Stimulated activated CD4-positive, alpha-beta T cell treated with anti-CD3 and anti-CD28 coated beads, Interleukin-12 subunit alpha, Interleukin-12 subunit beta, amount 100 ng/mL, for 24 hours (primary cell): Measurements from ENCODE around the gene RSRP1.
"Not testable (repeated sequence)": the region's sequence is repeated elsewhere in the genome, so short reads cannot be mapped to it uniquely, and the experiment has no call there.

Experiments
- DNase-seq, 2 experiments: peaks; one replicate each; pipeline ENCODE4 v3.0.0-alpha.2; 2020; ENCODE audit warnings: low read depth in 2 of 2

Gene RSRP1

DNA sequence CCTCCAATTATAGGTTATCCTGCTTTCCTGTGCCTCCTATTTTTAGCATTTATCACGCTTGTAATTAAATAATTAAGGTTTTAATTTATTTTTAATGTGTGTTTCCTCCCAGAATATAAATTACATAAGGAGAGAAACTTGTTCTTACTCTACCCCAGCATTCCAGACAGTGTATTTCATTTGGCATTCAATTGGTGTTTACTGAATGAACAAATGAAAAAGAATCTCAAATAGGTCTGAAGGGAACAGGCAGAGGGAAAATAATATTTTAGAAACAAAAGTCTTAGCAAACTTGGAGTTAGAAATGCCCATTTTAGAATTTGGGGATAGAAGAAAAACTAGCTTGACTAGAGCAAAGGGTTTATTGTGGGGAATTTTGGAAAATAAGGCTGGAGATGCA lies 9.9 kb upstream of the RSRP1 start:
- no peak for DNase-seq

DNA sequence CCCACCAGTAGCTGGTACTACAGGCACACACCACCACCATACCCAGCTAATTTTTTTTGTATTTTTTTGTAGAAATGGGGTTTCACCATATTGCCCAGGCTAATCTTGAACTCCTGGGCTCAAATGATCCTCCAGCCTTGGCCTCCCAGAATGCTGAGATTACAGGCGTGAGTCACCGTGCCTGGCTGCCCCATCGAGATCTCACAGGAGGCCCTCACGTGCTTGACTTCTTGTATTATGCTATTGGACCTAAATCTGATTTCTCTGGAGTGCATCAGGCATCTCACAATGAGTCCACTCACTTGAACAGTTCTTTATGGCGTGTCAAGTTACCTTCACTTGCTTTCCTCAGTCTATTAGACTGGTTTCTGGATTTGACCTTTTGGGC lies 9.3 kb upstream of the RSRP1 start:
- no peak for DNase-seq

DNA sequence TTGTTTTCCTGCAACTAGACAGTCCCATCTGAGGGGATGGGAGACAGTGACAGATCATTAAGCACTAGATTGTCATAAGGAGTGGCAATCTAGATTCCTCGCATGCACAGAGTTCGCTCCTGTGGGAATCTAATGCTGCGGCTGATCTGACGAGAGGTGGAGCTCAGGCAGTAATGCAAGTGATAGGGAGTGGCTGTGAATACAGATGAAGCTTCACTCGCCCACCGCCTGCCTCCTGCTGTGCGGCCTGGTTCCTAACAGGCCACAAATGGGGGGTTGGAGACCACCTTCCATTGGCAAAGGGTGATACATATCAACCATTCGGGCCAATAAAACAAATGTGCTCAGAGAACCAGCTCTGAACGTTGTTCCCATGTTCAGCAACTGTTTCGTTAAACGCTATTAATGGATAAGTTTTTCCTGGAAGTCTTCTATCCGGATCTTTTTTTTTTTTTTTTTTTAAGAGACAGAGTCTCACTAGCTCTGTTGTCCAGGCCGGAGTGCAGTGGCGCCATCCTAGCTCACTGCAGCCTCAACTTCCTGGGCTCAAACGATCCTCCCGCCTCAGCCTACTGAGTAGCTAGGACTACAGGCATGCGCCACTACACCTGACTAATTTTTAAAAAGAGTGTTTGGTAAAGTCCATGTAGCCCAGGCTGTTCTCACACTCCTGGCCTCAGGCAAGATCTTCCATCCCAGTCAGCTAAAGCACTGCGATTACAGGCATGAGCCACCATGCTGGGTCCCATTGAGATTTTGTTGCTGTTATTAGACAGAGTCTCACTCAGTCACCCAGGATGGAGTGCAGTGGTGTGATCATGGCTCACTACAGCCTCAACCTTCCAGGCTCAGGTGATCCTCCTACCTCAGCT lies 8.7 kb upstream of the RSRP1 start:
- DNase-seq = no peak

DNA sequence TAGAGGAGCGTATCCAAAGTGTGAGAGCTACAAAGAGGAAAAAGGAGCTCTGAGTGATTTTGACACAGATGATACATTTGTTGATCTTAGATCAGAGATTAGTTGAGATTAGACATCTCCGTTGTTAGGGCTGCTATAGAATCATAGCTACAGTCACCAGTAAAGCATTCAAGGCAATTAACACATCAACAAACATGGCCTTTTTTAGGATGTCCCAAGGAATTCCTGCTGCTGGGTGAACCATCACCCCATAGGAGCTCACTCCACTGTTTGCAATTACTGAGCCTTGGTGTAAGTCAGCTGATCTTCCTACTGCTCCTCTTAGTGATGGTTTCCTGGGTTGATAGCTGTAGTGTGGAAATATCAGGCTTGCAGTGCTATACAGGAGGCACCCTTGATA lies 6.7 kb upstream of the RSRP1 start:
- no peak for DNase-seq

DNA sequence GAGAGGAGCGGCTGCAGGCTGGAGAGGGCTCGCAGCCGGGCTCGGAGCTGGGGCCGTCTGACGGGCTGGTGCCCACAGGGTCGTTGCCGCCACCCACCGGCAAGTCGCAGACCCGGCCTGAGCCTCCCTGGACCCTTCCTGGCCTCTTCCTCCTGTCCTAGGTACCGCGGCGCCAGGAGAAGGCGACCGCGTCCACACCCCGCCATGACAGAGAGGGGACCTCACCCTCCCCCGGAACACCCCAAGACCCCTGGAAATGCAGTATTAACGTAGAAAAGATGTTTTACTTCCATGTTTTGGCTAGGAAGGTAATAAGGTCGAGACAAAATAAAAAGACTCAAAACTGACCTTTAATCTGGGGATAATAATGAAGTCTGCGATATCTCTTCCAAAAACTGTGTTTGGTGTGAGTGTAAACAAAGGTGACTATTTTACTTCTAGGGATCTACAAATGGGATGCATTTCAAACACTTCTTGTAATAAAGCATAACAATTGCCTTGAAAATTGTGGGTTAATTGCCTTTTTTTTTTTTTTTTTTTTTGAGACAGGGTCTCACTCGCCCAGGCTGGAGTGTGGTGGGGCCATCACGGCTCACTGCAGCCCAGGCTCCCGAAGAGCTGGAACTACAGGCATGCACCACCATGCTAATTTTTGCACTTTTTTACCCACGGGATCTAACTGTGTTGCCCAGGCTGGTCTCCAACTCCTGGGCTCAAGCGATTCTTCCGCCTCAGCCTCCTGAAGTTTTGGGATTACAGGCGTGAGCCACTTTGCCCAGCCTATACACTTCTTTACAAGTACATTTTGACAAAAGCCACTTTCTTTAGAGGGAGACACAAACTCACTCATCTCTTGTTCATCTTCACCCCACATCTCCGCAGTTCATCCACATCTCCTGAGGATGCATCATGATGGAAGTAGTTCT lies 838 bp upstream of the RSRP1 start:
- no peak for DNase-seq

DNA sequence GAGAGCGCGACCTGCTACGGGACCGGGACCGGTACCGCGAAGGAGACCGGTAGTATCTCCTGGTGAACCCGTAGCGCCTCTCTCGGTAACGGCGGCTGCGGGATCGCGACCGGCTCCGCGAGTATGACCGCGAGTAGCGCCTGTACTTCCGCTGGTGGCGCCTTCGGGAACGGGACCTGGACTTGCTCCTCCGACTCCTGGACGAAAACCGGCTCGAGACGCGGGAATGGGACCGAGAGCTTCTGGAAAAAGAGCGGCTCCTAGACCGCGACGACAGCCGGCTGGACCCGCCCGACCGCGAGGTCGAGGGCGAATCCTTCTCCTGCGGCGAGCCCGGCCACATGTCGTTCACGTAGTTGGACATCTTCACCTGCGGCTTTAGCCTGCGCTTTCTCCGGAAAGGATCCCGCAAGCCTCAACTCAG lies 642 bp downstream of the RSRP1 start:
- peak in 1 of 2 experiments; percentile 24 for DNase-seq

DNA sequence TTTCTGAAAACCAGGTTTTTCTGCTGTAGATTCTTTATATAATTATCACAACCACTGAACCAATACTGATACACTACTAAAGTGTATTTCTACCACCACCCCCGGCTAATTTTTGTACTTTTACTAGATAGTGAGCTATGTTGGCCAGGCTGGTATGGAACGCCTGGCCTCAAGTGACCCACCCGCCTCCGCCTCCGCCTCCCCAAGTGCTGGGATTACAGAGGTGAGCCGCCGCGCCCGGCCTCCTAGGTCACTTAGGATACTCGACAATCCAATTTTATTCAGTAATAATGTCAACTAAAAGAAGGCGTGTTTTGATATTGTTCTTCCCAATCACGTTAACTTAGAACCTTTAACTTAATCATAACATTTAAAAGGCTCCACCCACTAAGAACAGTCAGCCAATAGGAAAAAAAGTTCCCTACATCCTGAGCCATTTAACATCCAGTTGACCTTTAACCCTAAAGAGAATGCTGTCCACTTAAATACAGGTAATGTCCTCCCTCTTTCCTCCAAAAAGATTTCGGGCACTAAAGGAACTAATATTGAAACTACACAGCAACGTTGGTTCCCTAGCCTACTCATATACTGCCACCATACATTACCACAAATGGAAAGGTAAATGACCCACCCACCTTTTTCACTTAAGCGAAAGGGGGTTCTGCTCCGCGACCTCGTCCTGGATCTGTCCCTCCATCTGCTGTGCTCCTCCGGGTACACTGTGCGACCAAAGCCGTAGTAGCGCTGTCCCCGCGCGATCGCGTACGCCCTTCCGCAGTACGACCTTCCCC lies 1.2 kb downstream of the RSRP1 start:
- no peak for DNase-seq

DNA sequence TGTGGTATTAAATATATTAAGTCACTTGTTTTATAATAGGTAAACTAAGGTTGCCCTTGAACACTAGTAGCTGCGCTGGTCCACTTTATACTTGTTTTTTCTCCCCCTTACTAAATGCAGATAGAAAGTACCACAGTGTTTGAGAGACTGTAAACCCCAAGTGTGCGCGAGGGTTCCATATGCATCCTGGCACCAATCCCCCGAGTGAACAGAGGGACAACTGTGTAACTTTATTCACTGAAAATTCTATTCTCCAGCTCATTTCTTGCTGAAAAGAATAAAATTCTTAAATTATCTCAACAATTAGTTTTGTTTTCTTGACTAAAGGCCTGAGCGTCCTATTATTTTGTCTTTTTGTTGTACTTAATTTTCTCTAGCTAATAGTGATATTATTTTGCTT lies 1.9 kb downstream of the RSRP1 start:
- no peak for DNase-seq

DNA sequence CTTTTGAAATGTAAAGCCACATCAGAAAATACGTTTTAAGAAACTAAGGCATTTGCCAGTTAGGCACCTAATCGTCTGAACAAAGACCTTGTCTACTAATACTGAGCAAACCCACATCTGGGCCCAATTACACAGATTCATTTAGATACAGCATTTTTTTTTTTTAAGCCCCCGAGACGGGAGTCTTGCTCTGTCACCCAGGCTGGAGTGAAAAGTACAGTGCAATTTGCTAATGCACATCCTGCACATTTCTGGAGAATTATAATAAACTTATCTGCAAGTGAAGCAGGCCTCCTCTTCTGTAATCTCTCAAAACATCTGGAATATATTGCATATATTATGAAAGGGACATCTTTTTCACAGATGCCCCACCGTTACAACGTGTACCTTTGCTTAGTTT lies 3.3 kb downstream of the RSRP1 start:
- DNase-seq = no peak

DNA sequence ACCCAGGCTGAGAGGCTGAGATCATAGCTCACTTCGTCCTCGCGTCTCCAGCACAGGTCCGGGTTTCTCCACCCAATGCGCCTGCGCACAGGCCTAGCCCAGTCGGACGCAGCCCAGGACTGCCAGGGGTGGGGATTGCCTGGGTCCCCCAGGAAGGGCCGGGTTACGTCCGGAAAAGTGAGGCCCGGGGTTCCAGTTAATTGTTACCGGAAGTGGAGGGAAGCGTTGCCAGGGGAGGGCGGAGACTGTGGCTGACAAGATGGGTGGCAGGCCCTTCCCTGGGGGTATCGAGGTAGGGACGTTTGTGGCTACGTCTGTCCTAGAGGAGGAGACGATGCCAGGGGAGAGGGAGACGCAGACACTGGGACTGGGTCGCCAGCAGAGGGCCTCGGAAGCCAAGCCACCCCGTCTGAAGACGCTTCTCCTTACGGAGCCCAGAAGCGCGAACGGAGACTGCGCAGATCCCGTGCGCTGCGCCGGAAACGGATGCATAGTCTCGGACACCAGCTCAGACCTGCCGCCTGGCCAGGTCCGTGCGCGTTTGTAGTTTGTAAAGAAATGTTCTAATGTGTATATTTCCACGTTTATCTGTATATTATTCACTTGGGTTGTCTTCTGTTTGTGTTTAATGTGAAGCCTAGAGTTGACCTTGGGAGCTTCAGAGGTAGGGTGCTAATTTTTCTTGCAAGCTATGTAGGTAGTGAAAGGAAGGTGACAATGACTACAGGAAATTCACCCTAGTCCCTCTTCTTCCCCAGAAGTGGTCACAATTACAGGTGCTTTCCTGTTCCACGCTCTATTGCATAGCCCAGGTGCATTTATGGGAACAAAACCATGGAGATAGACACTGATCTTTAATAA lies 7.3 kb downstream of the RSRP1 start:
- peak; percentile 83 to 93 for DNase-seq

DNA sequence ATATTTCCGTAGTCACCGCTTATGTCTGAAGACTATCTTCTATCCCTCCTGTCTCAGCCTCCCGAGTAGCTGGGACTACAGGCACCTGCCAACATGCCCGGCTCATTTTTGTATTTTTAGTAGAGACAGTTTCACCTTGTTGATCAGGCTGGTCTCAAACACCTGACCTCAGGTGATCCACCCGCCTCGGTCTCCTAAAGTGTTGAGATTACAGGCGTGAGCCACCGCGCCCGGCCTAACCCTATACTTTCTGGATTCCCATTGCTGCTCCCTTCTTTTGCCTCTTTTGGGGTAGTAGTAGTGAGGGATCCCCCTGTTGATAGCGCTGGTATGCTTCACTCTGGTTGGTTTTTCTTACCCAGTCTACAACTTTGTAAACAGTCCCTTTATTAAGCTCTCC lies 9.2 kb downstream of the RSRP1 start:
- DNase-seq = no peak

DNA sequence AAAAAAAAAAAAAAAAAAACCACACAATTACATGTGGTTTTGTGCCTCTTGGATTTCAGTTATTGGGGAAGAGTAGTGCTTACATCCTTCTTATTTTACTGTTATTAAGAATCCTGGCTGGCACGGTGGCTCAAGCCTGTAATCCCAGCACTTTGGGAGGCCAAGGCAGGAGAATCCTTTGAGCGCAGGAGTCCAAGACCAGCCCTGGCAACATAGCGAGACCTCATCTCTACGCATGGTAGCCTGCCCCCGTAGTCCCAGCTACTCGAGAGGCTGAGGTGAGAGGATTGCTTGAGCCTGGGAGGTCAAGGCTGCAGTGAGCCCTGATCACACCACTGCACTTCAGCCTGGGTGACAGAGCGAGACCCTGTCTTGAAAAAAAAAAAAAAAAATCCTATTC lies 11.0 kb downstream of the RSRP1 start:
- DNase-seq = not testable (repeated sequence)

DNA sequence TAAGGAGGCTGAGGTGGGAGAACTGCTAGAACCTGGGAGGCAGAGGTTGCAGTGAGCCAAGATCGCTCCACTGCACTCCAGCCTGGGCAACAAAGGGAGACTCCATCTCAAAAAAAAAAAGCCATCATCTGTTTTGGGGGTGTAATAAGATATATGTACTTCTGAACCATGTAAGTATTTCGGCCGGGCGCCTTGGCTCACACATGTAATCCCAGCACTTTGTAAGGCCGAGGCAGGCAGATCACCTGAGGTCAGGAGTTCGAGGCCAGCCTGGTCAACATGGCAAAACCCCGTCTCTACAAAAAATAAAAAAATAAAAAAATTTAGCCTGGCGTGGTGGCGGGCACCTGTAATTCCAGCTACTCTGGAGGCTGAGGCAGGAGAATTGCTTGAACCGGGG lies 11.8 kb downstream of the RSRP1 start:
- DNase-seq = not testable (repeated sequence)

DNA sequence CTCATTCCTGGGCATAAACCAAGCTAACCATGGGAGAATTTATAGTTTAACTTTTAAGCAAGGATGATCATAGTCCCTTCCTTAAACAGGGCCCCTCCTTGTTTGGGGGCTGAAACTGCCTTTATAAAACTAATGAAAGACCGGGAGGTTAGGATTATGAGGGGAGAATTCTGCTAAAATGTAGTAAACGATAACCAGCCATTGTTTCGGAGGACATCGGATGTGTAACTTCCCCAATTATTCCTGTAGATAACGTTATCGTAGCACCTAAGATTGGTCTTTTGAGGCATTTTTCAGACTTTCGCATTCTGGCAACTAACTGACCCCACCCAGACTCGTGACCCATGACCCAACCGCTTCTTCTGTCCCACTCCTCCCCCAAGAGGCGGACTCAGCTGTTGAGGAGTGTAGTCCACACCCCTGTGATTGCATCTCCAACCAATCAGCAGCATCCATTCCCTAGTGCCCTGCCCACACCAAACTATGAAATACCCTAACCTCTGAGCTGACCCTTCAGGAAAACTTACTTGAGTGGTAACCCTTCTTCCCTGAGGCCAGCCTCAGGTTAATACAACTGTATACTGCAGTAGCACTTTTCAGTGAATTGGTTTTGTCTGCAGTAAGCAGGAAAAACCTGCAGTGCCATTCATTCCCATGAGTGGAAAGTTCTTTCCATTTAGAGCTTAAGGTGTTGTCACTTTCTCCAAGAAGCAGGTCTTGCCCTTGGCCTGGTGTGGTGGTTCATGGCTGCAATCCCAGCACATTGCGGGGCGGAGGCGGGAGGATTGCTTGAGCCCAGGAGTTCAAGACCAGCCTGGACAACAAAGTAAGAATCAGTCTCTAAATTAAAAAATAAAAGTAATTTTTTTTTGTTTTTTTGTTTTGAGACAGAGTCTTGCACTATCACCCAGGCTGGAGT lies 14.1 kb downstream of the RSRP1 start:
- peak; percentile 21 to 48 for DNase-seq

DNA sequence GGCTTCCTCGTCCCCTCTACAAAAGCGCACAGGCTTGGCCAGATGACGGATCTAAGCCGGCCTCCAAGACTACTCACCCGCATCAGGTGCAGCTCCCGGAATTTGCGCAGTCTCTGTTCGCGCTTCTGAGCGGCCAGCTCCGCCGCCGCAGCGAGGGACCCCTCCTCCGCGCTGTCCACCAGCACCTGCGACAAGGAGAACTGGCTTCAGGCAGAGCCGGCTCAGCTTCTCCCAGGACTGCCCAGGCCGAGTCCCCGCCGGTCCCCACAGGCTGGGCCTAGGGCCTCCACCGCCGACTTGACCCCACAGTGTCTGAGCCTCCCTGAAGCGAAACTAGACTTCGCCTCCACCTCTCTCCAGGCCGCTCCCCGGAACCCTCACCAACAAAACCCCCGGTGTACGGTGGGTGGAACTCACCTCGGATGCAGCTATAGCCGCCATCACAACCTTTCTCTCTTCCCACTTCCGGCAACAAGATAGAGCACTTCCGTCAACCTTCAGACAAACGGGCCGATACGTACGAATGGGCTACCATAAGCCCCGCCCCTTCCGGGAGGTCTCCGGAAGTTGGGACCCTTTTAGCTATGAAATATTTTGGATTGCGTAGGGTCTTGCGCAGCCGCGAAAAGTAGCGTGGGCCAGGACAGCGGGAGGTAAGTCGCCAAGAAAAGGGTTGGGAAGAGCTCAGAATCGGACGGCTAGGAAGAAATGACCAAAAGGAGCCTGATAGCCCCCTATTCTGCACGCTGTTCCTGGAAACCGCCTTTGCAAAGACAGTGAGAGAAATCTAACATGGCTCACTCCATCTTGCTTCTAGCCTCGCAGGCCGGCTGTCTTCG lies 15.0 kb downstream of the RSRP1 start, which contains the start of gene SYF2:
SYF2 (minus strand) TSS at position 476 of the 839 bp plus-strand sequence; CDS start at position 441, 35 bp downstream.
- peak; percentile 76 to 83 for DNase-seq

DNA sequence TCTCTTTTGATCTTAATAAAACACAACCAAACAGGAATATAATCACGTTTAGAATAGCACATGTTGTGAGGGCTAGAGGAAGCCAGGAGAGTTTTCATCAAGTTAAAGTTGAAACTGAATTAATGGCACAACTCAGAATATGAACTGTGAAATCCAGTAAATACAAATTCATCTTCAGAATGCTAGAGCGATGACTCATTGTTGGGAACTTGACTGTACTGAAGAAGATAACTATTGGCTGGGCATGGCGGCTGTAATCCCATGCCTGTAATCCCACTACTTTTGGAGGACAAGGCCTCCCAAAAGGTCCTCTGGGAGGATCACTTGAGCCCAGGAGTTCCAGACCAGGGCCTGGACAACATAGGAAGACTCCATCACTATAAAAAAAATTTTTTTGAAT lies 23.8 kb downstream of the RSRP1 start:
- DNase-seq = no peak

DNA sequence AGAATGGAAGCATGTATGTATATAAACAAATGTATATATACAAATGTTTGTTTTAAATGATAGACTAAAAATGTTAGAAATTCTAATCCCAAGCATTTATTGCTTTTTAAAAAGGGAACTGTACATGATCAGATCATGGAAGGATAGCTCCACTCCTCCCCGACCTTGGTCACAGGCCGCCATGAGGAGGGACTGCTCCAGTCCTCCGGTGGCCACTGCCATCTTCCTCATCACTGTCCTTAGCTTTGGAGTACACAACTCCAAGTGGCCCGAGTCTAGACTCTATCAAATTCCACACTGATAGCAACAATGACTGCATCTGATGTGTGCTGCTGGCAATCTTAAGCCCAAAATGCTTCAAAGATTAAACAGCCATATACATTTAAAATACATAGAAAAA lies 24.6 kb downstream of the RSRP1 start:
- DNase-seq = no peak

DNA sequence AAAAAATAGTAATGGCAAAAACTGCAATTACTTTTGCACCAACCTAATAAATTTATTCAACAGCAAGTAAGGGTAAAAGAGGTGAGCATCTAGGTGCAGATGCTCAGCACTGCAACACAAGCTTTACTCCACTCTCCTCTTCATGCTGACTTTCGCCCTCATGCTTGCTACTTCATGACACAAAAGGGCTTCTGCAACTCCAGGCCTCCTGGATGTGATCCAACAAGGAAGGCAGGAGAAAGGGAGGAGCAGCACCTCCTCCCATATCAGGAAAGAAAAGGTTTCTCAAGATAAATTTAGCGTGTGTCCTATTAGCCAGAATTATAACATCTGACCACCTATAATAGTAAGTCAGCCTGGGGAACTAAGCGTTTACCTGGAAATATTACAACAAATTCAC lies 26.6 kb downstream of the RSRP1 start:
- no peak for DNase-seq
